HepG2 (cell line): Measurements from ENCODE around the gene GMPR. TPM values are rescaled to one million over a fixed set of nuclear protein-coding genes. Genes with fewer than 3 reads are reported as not detected.

Experiments
- ATAC-seq: fragments of 200-7000 bp; cut with Tn5 transposase; 3 replicates; pipeline ENCODE4 v1.9.1; 2020; ENCODE audit warnings: mild to moderate bottlenecking, moderate library complexity
- BruUV-seq: library from RNA; stranded (reverse); fragments of 400-500 nt; replicated peaks from 2 replicates; lab custom pipeline; 2021; lab: Mats Ljungman, UMichigan
- CTCF ChIA-PET: fragments of 300-600 bp; formaldehyde crosslinking; extraction: SDS; loops from one replicate; lab custom pipeline; 2021; ENCODE audit warnings: low total read pairs, inconsistent platforms, low intra/inter-chr PET ratio; lab: Yijun Ruan, JAX
- POLR2A ChIA-PET: fragments of 350-600 bp; sonication (Branson Sonifier 250); formaldehyde crosslinking; loops from one replicate; lab custom pipeline; 2020; ENCODE audit warnings: antibody characterized with exemption, inconsistent platforms; lab: Yijun Ruan, JAX
- DNase-seq: peaks from one replicate; pipeline ENCODE4 v3.0.0-alpha.2; 2015; ENCODE audit warnings: low spot score
- FAIRE-seq: peaks from 3 replicates; lab custom pipeline; 2011; peaks lifted over from hg19 to GRCh38; lab: Jason Lieb, UNC
- H2AFZ ChIP-seq: one replicate; pipeline ENCODE4 v1.6.1; 2011; ENCODE audit warnings: low read length, inconsistent platforms
- H3K27ac ChIP-seq: fragments of 300-600 bp; 3 replicates; pipeline ENCODE4 v1.8.0; 2011; ENCODE audit warnings: mixed run types, mild to moderate bottlenecking, mixed read lengths, low read length, inconsistent platforms; ENCODE audit not compliant: insufficient read depth; ENCODE audit errors: extremely low read length
- H3K27me3 ChIP-seq, 2 experiments: fragments of 200-600 bp in 1 of 2; 2 replicates in 1 of 2; 3 replicates in 1 of 2; pipeline versions ENCODE4 v1.6.0 to v1.8.0; 2011; ENCODE audit warnings: low read length in 2 of 2, mild to moderate bottlenecking in 2 of 2, moderate library complexity in 2 of 2, inconsistent platforms in 1 of 2; ENCODE audit not compliant: insufficient read depth in 2 of 2, control insufficient read depth in 1 of 2
- H3K36me3 ChIP-seq, 2 experiments: fragments of 200-600 bp in 1 of 2; replicated peaks in 1 of 2; 2 replicates in 1 of 2; 3 replicates in 1 of 2; pipeline versions ENCODE4 v1.5.1 to v1.8.0; 2011; ENCODE audit warnings: low read length in 2 of 2, inconsistent platforms in 1 of 2; ENCODE audit not compliant: insufficient read depth in 2 of 2, control insufficient read depth in 1 of 2
- H3K4me1 ChIP-seq: 2 replicates; pipeline ENCODE4 v1.5.1; 2012; ENCODE audit warnings: low read length, inconsistent platforms; ENCODE audit not compliant: insufficient read depth
- H3K4me2 ChIP-seq: 2 replicates; pipeline ENCODE4 v1.6.0; 2011; ENCODE audit warnings: low read depth, low read length, inconsistent platforms
- H3K4me3 ChIP-seq, 3 experiments: fragments of 200-600 bp in 1 of 3; sonication (generic), shearing (Covaris generic) in 1 of 3; replicated peaks in 1 of 3; 2 replicates each; pipeline ENCODE4 v1.5.1; 2011 to 2016; ENCODE audit warnings: low read length in 3 of 3, inconsistent platforms in 2 of 3, low read depth in 2 of 3, mild to moderate bottlenecking in 2 of 3, control low read depth in 1 of 3, mixed read lengths in 1 of 3; ENCODE audit not compliant: insufficient read depth in 1 of 3
- H3K79me2 ChIP-seq: one replicate; pipeline ENCODE4 v1.6.1; 2011; ENCODE audit warnings: low read length, inconsistent platforms; ENCODE audit not compliant: insufficient read depth
- H3K9ac ChIP-seq: 2 replicates; pipeline ENCODE4 v1.6.0; 2011; ENCODE audit warnings: mild to moderate bottlenecking, low read depth, low read length, inconsistent platforms; ENCODE audit not compliant: insufficient read depth
- H3K9me3 ChIP-seq: 2 replicates; pipeline ENCODE4 v1.5.1; 2012; ENCODE audit warnings: mild to moderate bottlenecking, low read length
- H4K20me1 ChIP-seq: 2 replicates; pipeline ENCODE4 v1.6.0; 2011; ENCODE audit warnings: inconsistent platforms, mild to moderate bottlenecking, low read length, moderate library complexity; ENCODE audit not compliant: insufficient read depth
- ARNT ChIP-seq: fragments of 450-650 bp; IDR thresholded peaks from 2 replicates; pipeline ENCODE4 v1.6.1; 2017
- CEBPB ChIP-seq: IDR thresholded peaks from 2 replicates; pipeline ENCODE4 v1.6.1; 2011; ENCODE audit warnings: low read depth, low read length, improper control_type of control experiment, borderline replicate concordance
- CEBPG ChIP-seq: IDR thresholded peaks from 2 replicates; pipeline ENCODE4 v1.6.1; 2016
- FOSL2 ChIP-seq: sonication (generic); formaldehyde crosslinking; IDR thresholded peaks from 2 replicates; pipeline ENCODE4 v1.4.0; 2020; ENCODE audit warnings: missing genetic modification reagents
- GATAD2A ChIP-seq: IDR thresholded peaks from 2 replicates; pipeline ENCODE4 v1.6.1; 2016
- HIVEP1 ChIP-seq: sonication (generic); formaldehyde crosslinking; IDR thresholded peaks from 2 replicates; pipeline ENCODE4 v1.4.0; 2020; ENCODE audit warnings: mild to moderate bottlenecking, missing genetic modification reagents
- MAFF ChIP-seq: IDR thresholded peaks from 2 replicates; pipeline ENCODE4 v1.6.1; 2011; ENCODE audit warnings: low read depth, low read length, improper control_type of control experiment
- MAFK ChIP-seq, 2 experiments: IDR thresholded peaks in 1 of 2; conservative IDR thresholded peaks in 1 of 2; 2 replicates each; pipeline ENCODE4 v1.6.1; 2011; ENCODE audit warnings: improper control_type of control experiment in 2 of 2, low read length in 2 of 2
- NFE2 ChIP-seq: sonication (generic); formaldehyde crosslinking; IDR thresholded peaks from 2 replicates; pipeline ENCODE4 v1.4.0; 2020; ENCODE audit warnings: missing genetic modification reagents
- TERF1 ChIP-seq: sonication (generic); formaldehyde crosslinking; IDR thresholded peaks from 2 replicates; pipeline ENCODE4 v1.8.0; 2022; ENCODE audit warnings: mild to moderate bottlenecking, missing genetic modification reagents, moderate library complexity
- ZNF143 ChIP-seq: sonication (generic); formaldehyde crosslinking; IDR thresholded peaks from 2 replicates; pipeline ENCODE4 v1.4.0; 2020; ENCODE audit warnings: missing genetic modification reagents
- ZNF33B ChIP-seq: sonication (generic); formaldehyde crosslinking; IDR thresholded peaks from 2 replicates; pipeline ENCODE4 v1.5.1; 2020; ENCODE audit warnings: mild to moderate bottlenecking, missing genetic modification reagents
- ZNF644 ChIP-seq: IDR thresholded peaks from 2 replicates; pipeline ENCODE4 v1.6.1; 2016; ENCODE audit warnings: low read depth
- ZNF788 ChIP-seq: sonication (generic); formaldehyde crosslinking; IDR thresholded peaks from 2 replicates; pipeline ENCODE4 v1.5.0; 2020; ENCODE audit warnings: mild to moderate bottlenecking, missing genetic modification reagents, borderline replicate concordance
- ZNF878 ChIP-seq: sonication (generic); formaldehyde crosslinking; IDR thresholded peaks from 2 replicates; pipeline ENCODE4 v1.8.1; 2023; ENCODE audit warnings: mild to moderate bottlenecking, missing genetic modification reagents, moderate library complexity
- WGBS: methylation state at CpG from one replicate; pipeline ENCODE4 v1.1.6; 2017; ENCODE audit warnings: low lambda C conversion rate; 5-methylcytosine and 5-hydroxymethylcytosine counted together
- in situ Hi-C: cut with HindIII; loops from 2 replicates; pipeline ENCODE4 v1.10.0; 2017; ENCODE audit warnings: low pct_unique_long_range_greater_than_20kb; ENCODE audit not compliant: extremely low pct_ligation_motif_present
- intact Hi-C: fragments of 100-400 bp; cut with micrococcal nuclease; formaldehyde crosslinking; loops from one replicate; pipeline ENCODE4 v1.10.0; 2022; ENCODE audit not compliant: unreplicated experiment
- polyA plus RNA-seq, 8 experiments: library from polyadenylated mRNA; depleted of rRNA in 3 of 8; stranded (reverse) in 7 of 8; unstranded in 1 of 8; fragments of >200 nt; fragmentation: Illumina TruSeq in 4 of 8; extraction: Trizol in 4 of 8; gene quantifications; 2 replicates each; pipeline versions ENCODE4 v1.2.1 to v1.2.3, GENCODE V29; 2011 to 2016; ENCODE audit warnings: low read depth in 4 of 8, missing spikeins in 1 of 8, mixed read lengths in 1 of 8; ENCODE audit not compliant: insufficient read depth in 1 of 8
- total RNA-seq, 5 experiments: library from RNA; depleted of rRNA; stranded (reverse); fragments of >200 nt; fragmentation: Illumina TruSeq; extraction: Trizol; gene quantifications; 2 replicates each; pipeline ENCODE4 v1.2.3, GENCODE V29; 2016; ENCODE audit warnings: low read depth in 1 of 5
- TF ChIP-seq, protein P1 (sequence below): sonication (generic); IDR thresholded peaks from 2 replicates; pipeline ENCODE4 v1.6.1; 2016; ENCODE audit warnings: low read depth, borderline replicate concordance

The GMPR gene
- total and polyA plus RNA-seq, 2 of the 13 experiments (the other 11 are each of a cell fraction or from before 2014, with no cell fraction given): not detected

- Histone ChIP-seq H3K36me3 (peaks cover 0 to 2% of the 10 kb centered on the region in 2 experiments; a peak in 1 of 5 replicates), H3K4me3 (no peak overlapping the region), H2AFZ (no peak overlapping the region), H3K9ac (no peak overlapping the region), H3K79me2 (no peaks in the 10 kb centered on the region), H3K27me3 (no peaks in the 10 kb centered on the region), H3K27ac (no peak overlapping the region), H4K20me1 (peaks cover 7% of the 10 kb centered on the region; the same call in 1 of the 2 replicates), H3K9me3 (no peaks in the 10 kb centered on the region), H3K4me2 (no peak overlapping the region), H3K4me1 (peaks cover 7% of the 10 kb centered on the region)
- ChIA-PET CTCF (no interaction called here), POLR2A (no interaction called here)
- no TSS peak for BruUV-seq
- no peak for TF ChIP-seq TERF1 (CRISPR knock-in tag)
- peak; percentile 25; the same call in 1 of the 2 replicates for TF ChIP-seq NFE2 (CRISPR knock-in tag)
- TF ChIP-seq ZNF878 (CRISPR knock-in tag): no peak
- TF ChIP-seq MAFF: peak; percentile 83
- peak; percentile 83 to 90 for TF ChIP-seq MAFK (conservative IDR thresholded peaks at IDR 0.05 in 1 of 2, IDR thresholded peaks at IDR 0.05 in 1 of 2; ENCODE audit: low read length in 2 of 2)
- WGBS: 95% methylated on average over 3 of the region's 3 CpGs
- intact Hi-C loops: loop anchor here (2.0 to 10.0 kb wide), 3 partner anchors 75 to 634 kb away; no protein-coding TSS in a partner anchor
- no peak for ATAC-seq
- no peak for FAIRE-seq
- DNase-seq: no peak
- in situ Hi-C loops: loop anchor here (5.0 to 25.0 kb wide), 2 partner anchors 429 to 629 kb away; partner anchors contain the start of gene ATXN1
Measured at GRCh38 chr6:16333580-16333979, 95.2 kb downstream of the GMPR start.

DNA sequence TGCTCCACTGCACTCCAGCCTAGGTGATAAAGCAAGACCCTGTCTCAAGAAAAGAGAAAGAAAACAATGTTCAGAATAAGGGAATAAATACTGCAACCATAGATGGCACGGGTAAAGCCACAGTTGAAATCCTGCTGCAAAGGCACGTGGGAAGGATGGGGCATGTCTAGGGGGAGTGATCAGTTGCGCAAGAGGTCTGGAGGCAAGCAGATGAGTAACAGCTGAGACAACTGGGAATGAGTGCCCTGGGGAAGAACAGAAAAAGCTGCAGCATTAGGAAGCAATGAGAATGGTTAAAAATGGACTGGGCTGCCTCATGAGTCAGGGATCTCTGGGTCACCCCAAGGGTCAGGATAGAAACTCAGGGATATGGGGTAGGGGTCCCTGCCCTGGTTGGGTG, 96.3 kb downstream of the GMPR start:
- no peaks in the 10 kb centered on the region for H3K9me3 ChIP-seq
- BruUV-seq: no TSS peak
- intact Hi-C loops: loop anchor here (5.0 to 10.0 kb wide), 2 partner anchors 160 to 633 kb away; no protein-coding TSS in a partner anchor
- POLR2A ChIA-PET: no interaction called here
- peaks cover 7% of the 10 kb centered on the region for H3K4me1 ChIP-seq
- no peak overlapping the region for H3K9ac ChIP-seq
- no peaks in the 10 kb centered on the region for H3K79me2 ChIP-seq
- H3K27me3 ChIP-seq: no peaks in the 10 kb centered on the region
- WGBS: 83% methylated on average over 3 of the region's 3 CpGs
- H3K4me2 ChIP-seq: no peak overlapping the region
- DNase-seq (no peak), ATAC-seq (no peak)
- no peak overlapping the region for H3K27ac ChIP-seq
- in situ Hi-C loops: loop anchor here (5.0 to 25.0 kb wide), 2 partner anchors 428 to 628 kb away; partner anchors contain the start of gene ATXN1
- CTCF ChIA-PET: no interaction called here
- H2AFZ ChIP-seq: no peak overlapping the region
- TF ChIP-seq, protein P1, sequence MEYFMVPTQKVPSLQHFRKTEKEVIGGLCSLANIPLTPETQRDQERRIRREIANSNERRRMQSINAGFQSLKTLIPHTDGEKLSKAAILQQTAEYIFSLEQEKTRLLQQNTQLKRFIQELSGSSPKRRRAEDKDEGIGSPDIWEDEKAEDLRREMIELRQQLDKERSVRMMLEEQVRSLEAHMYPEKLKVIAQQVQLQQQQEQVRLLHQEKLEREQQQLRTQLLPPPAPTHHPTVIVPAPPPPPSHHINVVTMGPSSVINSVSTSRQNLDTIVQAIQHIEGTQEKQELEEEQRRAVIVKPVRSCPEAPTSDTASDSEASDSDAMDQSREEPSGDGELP: peak; percentile 69; the same call in 1 of the 2 replicates
- TF ChIP-seq ZNF33B (no peak), GATAD2A (CRISPR knock-in tag) (0 out of 2 replicates have a peak, but pooled peaks have one; percentile 12), ZNF788 (peak; percentile 40; the same call in 1 of the 2 replicates), HIVEP1 (CRISPR knock-in tag) (0 out of 2 replicates have a peak, but pooled peaks have one; percentile 28), CEBPG (CRISPR knock-in tag) (peak; percentile 91), ARNT (no peak), FOSL2 (CRISPR knock-in tag) (peak; percentile 62), ZNF644 (CRISPR knock-in tag) (peak; percentile 51; the same call in 1 of the 2 replicates), CEBPB (peak; percentile 97), ZNF143 (peak; percentile 51; the same call in 1 of the 2 replicates)
- TF ChIP-seq, all 625 proteins: peak for 9
- peaks cover 7% of the 10 kb centered on the region; the same call in 1 of the 2 replicates for H4K20me1 ChIP-seq
- no peak for FAIRE-seq
- H3K4me3 ChIP-seq: no peak overlapping the region
- peaks cover 0 to 2% of the 10 kb centered on the region in 2 experiments; a peak in 1 of 5 replicates for H3K36me3 ChIP-seq
